T-cell (primary cell): ENCODE data around the gene L3HYPDH. TPM values are rescaled to one million over a fixed set of nuclear protein-coding genes. Genes with fewer than 3 reads are reported as not detected.
A peak's percentile ranks its signal among the peaks of the same experiment; 100 is the strongest.

Source experiments
- ATAC-seq, 4 experiments: fragments of 200-7000 bp in 3 of 4; fragments of 150-1000 bp in 1 of 4; cut with Tn5 transposase; replicated peaks in 1 of 4; 1 replicate in 3 of 4; 2 replicates in 1 of 4; pipeline ENCODE4 v1.10.0; 2021; ENCODE audit warnings: moderate library complexity in 3 of 4, mild to moderate bottlenecking in 2 of 4, moderate number of reproducible peaks in 1 of 4
- CTCF ChIA-PET, 2 donors: fragments of 300-600 bp; sonication (Branson Sonifier 250); formaldehyde crosslinking; loops; one replicate each; lab custom pipeline; 2022; ENCODE audit warnings: antibody characterized with exemption in 2 of 2; lab: Charles Lee
- POLR2A ChIA-PET, 2 donors: fragments of 300-600 bp; sonication (Branson Sonifier 250); formaldehyde crosslinking; loops; one replicate each; lab custom pipeline; 2022; ENCODE audit warnings: antibody characterized with exemption in 2 of 2; lab: Charles Lee
- DNase-seq, 35 experiments: peaks; one replicate each; pipeline versions ENCODE4 v3.0.0 to v3.0.0-alpha.2; 2013 to 2023
- H3K27ac ChIP-seq: one replicate; pipeline ENCODE4 v1.5.1; 2013; ENCODE audit warnings: low read length
- H3K27me3 ChIP-seq, 2 experiments: replicated peaks in 1 of 2; 1 replicate in 1 of 2; 2 replicates in 1 of 2; pipeline versions ENCODE4 v1.6.1 to v1.7.0; 2013; ENCODE audit warnings: low read length in 1 of 2, mixed read lengths in 1 of 2; ENCODE audit not compliant: control insufficient read depth in 2 of 2, insufficient read depth in 2 of 2; ENCODE audit errors: extremely low read depth in 1 of 2
- H3K36me3 ChIP-seq, 2 donors: 1 replicate in 1 of 2; 2 replicates in 1 of 2; pipeline versions ENCODE4 v1.6.1 to v1.7.0; 2013; ENCODE audit warnings: low read length in 1 of 2; ENCODE audit not compliant: control insufficient read depth in 2 of 2, insufficient read depth in 1 of 2; ENCODE audit errors: extremely low read depth in 1 of 2
- H3K4me1 ChIP-seq, 2 experiments: 1 replicate in 1 of 2; 2 replicates in 1 of 2; pipeline versions ENCODE4 v1.6.1 to v1.7.0; 2013; ENCODE audit warnings: low read length in 2 of 2, mixed read lengths in 1 of 2; ENCODE audit not compliant: insufficient read depth in 2 of 2, control insufficient read depth in 1 of 2; ENCODE audit errors: extremely low read depth in 1 of 2
- H3K4me3 ChIP-seq, 2 donors: 1 replicate in 1 of 2; 2 replicates in 1 of 2; pipeline versions ENCODE4 v1.5.1 to v1.7.0; 2013; ENCODE audit warnings: mild to moderate bottlenecking in 2 of 2, low read length in 1 of 2, moderate library complexity in 1 of 2; ENCODE audit not compliant: control insufficient read depth in 1 of 2; ENCODE audit errors: extremely low read depth in 1 of 2
- H3K9me3 ChIP-seq: 2 replicates; pipeline ENCODE4 v1.7.0; 2013
- H3K27ac Mint-ChIP-seq, 2 donors: one replicate each; pipeline ENCODE4 v1.8.0; 2020 to 2021; ENCODE audit warnings: mild to moderate bottlenecking in 2 of 2, mixed read lengths in 2 of 2
- H3K27me3 Mint-ChIP-seq, 2 donors: one replicate each; pipeline ENCODE4 v1.8.0; 2021 to 2022; ENCODE audit warnings: mixed read lengths in 2 of 2
- H3K36me3 Mint-ChIP-seq: one replicate; pipeline ENCODE4 v1.8.0; 2021; ENCODE audit warnings: mixed read lengths
- H3K4me1 Mint-ChIP-seq, 3 donors: one replicate each; pipeline ENCODE4 v1.8.0; 2020 to 2022; ENCODE audit warnings: mixed read lengths in 3 of 3, mild to moderate bottlenecking in 1 of 3
- H3K4me3 Mint-ChIP-seq, 3 donors: one replicate each; pipeline ENCODE4 v1.8.0; 2020 to 2022; ENCODE audit warnings: mild to moderate bottlenecking in 3 of 3, mixed read lengths in 3 of 3, moderate library complexity in 3 of 3
- H3K9me3 Mint-ChIP-seq, 3 donors: one replicate each; pipeline ENCODE4 v1.8.0; 2020 to 2022; ENCODE audit warnings: mixed read lengths in 3 of 3
- WGBS: methylation state at CpG from one replicate; pipeline ENCODE4 v1.1.5; 2013; ENCODE audit warnings: missing lambda C conversion rate; ENCODE audit not compliant: insufficient coverage; 5-methylcytosine and 5-hydroxymethylcytosine counted together
- total RNA-seq, 35 experiments: library from RNA in 6 of 35; stranded (reverse) in 6 of 35; fragments of 120-200 nt in 1 of 35; gene quantifications; one replicate each; pipeline versions ENCODE4 v1.2.1 to v1.2.4 and lab custom pipeline; 2013 to 2026

Gene L3HYPDH
- total RNA-seq, 5 donors from 2014 or later (not counting 1 experiment from before 2014, with no cell fraction given) = 19.5 to 53.6 (median 40.5) TPM

- POLR2A ChIA-PET = interaction anchor here in 1 of 2 donors (0.6 kb wide), 1 partner anchor 1133 kb away, joined by 3 read pairs; no protein-coding TSS in a partner anchor
- Histone ChIP-seq H3K4me3 (no peak overlapping the region), H3K4me1 (peaks cover 0 to 2% of the 10 kb centered on the region in 2 experiments), H3K36me3 (peaks cover 5 to 18% of the 10 kb centered on the region in 2 donors), H3K27me3 (no peaks in the 10 kb centered on the region), H3K27ac (no peak overlapping the region), H3K9me3 (no peaks in the 10 kb centered on the region)
- Mint-ChIP-seq H3K9me3 (no peaks in the 10 kb centered on the region), H3K4me1 (peaks cover 24 to 30% (median 26%) of the 10 kb centered on the region in 3 donors), H3K27me3 (no peaks in the 10 kb centered on the region), H3K27ac (no peak overlapping the region), H3K4me3 (no peak overlapping the region), H3K36me3 (peaks cover 34% of the 10 kb centered on the region)
- WGBS = no CpG with 5 or more reads among the region's 3 CpGs
- ATAC-seq (no peak), DNase-seq (no peak)
- CTCF ChIA-PET = interaction anchor here in 1 of 2 donors (1.2 kb wide), 1 partner anchor 10 kb away, joined by 3 read pairs; no protein-coding TSS in a partner anchor
Measured at GRCh38 chr14:59500732-59501131, 16.5 kb upstream of the L3HYPDH start.

DNA sequence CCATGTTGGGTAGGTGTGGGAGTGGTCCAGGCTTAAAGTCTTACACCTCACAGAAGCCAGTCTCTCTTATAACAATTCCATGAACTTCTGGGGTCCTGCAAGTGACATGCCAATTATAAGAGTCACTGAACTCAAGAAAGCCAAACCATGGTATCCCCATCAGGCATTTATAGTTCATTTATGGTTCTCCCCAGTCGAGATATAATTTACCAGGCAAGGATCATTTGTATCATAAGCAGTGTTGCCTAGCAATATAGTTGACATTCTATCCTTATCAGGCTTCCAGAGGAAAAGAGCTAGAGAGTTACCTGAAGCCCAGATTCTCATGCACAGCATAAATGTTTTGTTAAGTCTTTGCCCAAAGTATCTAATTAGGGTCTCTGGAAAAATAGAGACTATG is 8.2 kb upstream of the L3HYPDH start:
- peaks cover 69% of the 10 kb centered on the region for H3K36me3 Mint-ChIP-seq
- Histone ChIP-seq H3K36me3 (peaks cover 0 to 59% of the 10 kb centered on the region in 2 donors), H3K4me3 (no peak overlapping the region), H3K27ac (no peak overlapping the region), H3K27me3 (no peaks in the 10 kb centered on the region), H3K9me3 (no peaks in the 10 kb centered on the region), H3K4me1 (peaks cover 0 to 3% of the 10 kb centered on the region in 2 experiments)
- peaks cover 43 to 49% (median 47%) of the 10 kb centered on the region in 3 donors for H3K4me1 Mint-ChIP-seq
- no peak for DNase-seq
- H3K27ac Mint-ChIP-seq = no peak overlapping the region
- H3K27me3 Mint-ChIP-seq = no peaks in the 10 kb centered on the region
- H3K4me3 Mint-ChIP-seq = no peak overlapping the region
- no peaks in the 10 kb centered on the region for H3K9me3 Mint-ChIP-seq
- ChIA-PET CTCF (no interaction called here), POLR2A (interaction anchor here in 1 of 2 donors (0.5 kb wide), 1 partner anchor 348 kb away, joined by 7 read pairs; no protein-coding TSS in a partner anchor)
- no CpG with 5 or more reads among the region's 1 CpG for WGBS
- no peak for ATAC-seq

GRCh38 chr14:59490756-59491155 is 6.5 kb upstream of the L3HYPDH start:
- no peaks in the 10 kb centered on the region for H3K27me3 Mint-ChIP-seq
- H3K4me1 Mint-ChIP-seq = peaks cover 41 to 52% (median 48%) of the 10 kb centered on the region in 3 donors
- Histone ChIP-seq H3K9me3 (no peaks in the 10 kb centered on the region), H3K4me1 (peaks cover 5 to 11% of the 10 kb centered on the region in 2 experiments), H3K4me3 (no peak overlapping the region), H3K27ac (no peak overlapping the region), H3K36me3 (peaks cover 0 to 56% of the 10 kb centered on the region in 2 donors), H3K27me3 (no peaks in the 10 kb centered on the region)
- WGBS = 94% methylated on average over 3 of the region's 3 CpGs
- ATAC-seq (no peak), DNase-seq (no peak)
- ChIA-PET CTCF (interaction anchor here in 1 of 2 donors (1.3 kb wide), 1 partner anchor 10 kb away, joined by 3 read pairs; no protein-coding TSS in a partner anchor), POLR2A (no interaction called here)
- H3K9me3 Mint-ChIP-seq = no peaks in the 10 kb centered on the region
- H3K27ac Mint-ChIP-seq = no peak overlapping the region
- peaks cover 65% of the 10 kb centered on the region for H3K36me3 Mint-ChIP-seq
- H3K4me3 Mint-ChIP-seq = no peak overlapping the region

DNA sequence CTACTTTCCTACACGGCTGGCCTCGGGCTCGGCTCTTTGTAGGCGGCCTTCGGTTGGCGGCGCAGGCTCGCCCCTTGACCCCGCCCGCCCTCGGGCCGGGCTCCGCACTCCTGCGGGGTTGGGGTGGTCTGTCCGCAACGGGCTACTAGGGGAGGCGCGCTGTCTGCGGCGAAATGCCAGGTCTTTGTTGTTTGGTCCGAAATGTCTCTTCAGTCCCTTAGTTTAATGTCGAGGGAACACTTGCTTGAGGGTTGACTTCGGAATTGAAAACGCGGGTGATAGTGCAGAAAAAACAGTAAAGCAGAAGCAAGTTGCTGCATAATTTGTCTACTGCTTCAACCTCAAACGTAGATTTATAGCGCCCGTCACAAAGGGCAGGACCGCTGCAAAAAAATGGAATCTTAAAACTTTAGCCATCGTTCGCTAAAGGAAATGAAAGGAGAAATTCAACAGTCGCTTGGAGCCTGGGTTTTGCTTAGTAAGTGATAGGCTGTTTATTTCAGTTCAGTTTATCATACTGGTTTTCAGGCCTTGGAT is 499 bp upstream of the L3HYPDH start:
- ChIA-PET CTCF (interaction anchor here in 1 of 2 donors (0.7 to 1.1 kb wide), 7 partner anchors 20 to 846 kb away, joined by 3 to 7 read pairs (median 3); partner anchors contain the start of genes CCDC175 and GPR135), POLR2A (interaction anchor here (0.7 to 1.1 kb wide), 4 partner anchors 19 to 1273 kb away, joined by 3 to 7 read pairs (median 4); partner anchors contain the start of genes ARID4A (in 1 of the 2), GPR135 (in 1 of the 2) and PPM1A (in 1 of the 2))
- Mint-ChIP-seq H3K36me3 (peaks cover 17% of the 10 kb centered on the region), H3K4me1 (peaks cover 71 to 76% (median 75%) of the 10 kb centered on the region in 3 donors), H3K9me3 (no peaks in the 10 kb centered on the region), H3K4me3 (peak overlapping the region; percentile 89 to 97 (median 95)), H3K27ac (peak overlapping the region; percentile 89 to 92), H3K27me3 (no peaks in the 10 kb centered on the region)
- Histone ChIP-seq H3K9me3 (no peaks in the 10 kb centered on the region), H3K27me3 (no peaks in the 10 kb centered on the region), H3K4me1 (peaks cover 20 to 28% of the 10 kb centered on the region in 2 experiments), H3K27ac (peak overlapping the region; percentile 44), H3K4me3 (peak overlapping the region; percentile 73 to 83), H3K36me3 (peaks cover 0 to 18% of the 10 kb centered on the region in 2 donors)
- ATAC-seq (peak; percentile 53 to 66 (median 58)), DNase-seq (no peak)
- 2% methylated on average over 23 of the region's 32 CpGs for WGBS

- POLR2A ChIA-PET = no interaction called here
Measured at GRCh38 chr14:59483363-59483762, 845 bp downstream of the L3HYPDH start.

GRCh38 chr14:59482541-59483331 is 1.5 kb downstream of the L3HYPDH start:
- 92% methylated on average over 2 of the region's 6 CpGs for WGBS
- H3K27ac Mint-ChIP-seq = peak overlapping the region; percentile 41 to 83
- ATAC-seq (no peak), DNase-seq (no peak)
- peaks cover 3% of the 10 kb centered on the region for H3K36me3 Mint-ChIP-seq
- Histone ChIP-seq H3K4me3 (peak overlapping the region; percentile 73 to 83), H3K36me3 (peaks cover 0 to 3% of the 10 kb centered on the region in 2 donors), H3K27me3 (no peaks in the 10 kb centered on the region), H3K27ac (no peak overlapping the region), H3K4me1 (peaks cover 20 to 28% of the 10 kb centered on the region in 2 experiments), H3K9me3 (no peaks in the 10 kb centered on the region)
- H3K4me3 Mint-ChIP-seq = peak overlapping the region; percentile 89 to 97 (median 95)
- ChIA-PET CTCF (no interaction called here), POLR2A (no interaction called here)
- H3K4me1 Mint-ChIP-seq = peaks cover 54 to 68% (median 64%) of the 10 kb centered on the region in 3 donors
- H3K9me3 Mint-ChIP-seq = no peaks in the 10 kb centered on the region
- H3K27me3 Mint-ChIP-seq = no peaks in the 10 kb centered on the region

More at GRCh38 chr14:59483363-59483762, 845 bp downstream of the L3HYPDH start:
- H3K36me3 Mint-ChIP-seq = peaks cover 7% of the 10 kb centered on the region
- Histone ChIP-seq H3K4me3 (peak overlapping the region; percentile 73 to 83), H3K36me3 (peaks cover 0 to 4% of the 10 kb centered on the region in 2 donors), H3K9me3 (no peaks in the 10 kb centered on the region), H3K27me3 (no peaks in the 10 kb centered on the region), H3K4me1 (peaks cover 20 to 28% of the 10 kb centered on the region in 2 experiments), H3K27ac (no peak overlapping the region)
- H3K27me3 Mint-ChIP-seq = no peaks in the 10 kb centered on the region
- DNase-seq = no peak
- WGBS = 11% methylated on average over 12 of the region's 16 CpGs
- CTCF ChIA-PET = interaction anchor here in 1 of 2 donors (0.9 kb wide), 1 partner anchor 20 kb away, joined by 3 read pairs; no protein-coding TSS in a partner anchor
- peak overlapping the region; percentile 89 to 97 (median 95) for H3K4me3 Mint-ChIP-seq
- H3K9me3 Mint-ChIP-seq = no peaks in the 10 kb centered on the region
- no peak for ATAC-seq
- H3K27ac Mint-ChIP-seq = peak overlapping the region; percentile 83 to 92
- H3K4me1 Mint-ChIP-seq = peaks cover 57 to 71% (median 68%) of the 10 kb centered on the region in 3 donors
